Mammary epithelial cell (primary cell): Measurements from ENCODE around the gene NDUFS2.

Source experiments
- CTCF ChIP-seq, 2 donors: IDR thresholded peaks in 1 of 2; conservative IDR thresholded peaks in 1 of 2; 2 replicates each; pipeline ENCODE4 v1.5.1; 2011 to 2012; ENCODE audit warnings: inconsistent platforms in 2 of 2, low read length in 2 of 2, mild to moderate bottlenecking in 2 of 2, control low read depth in 1 of 2, low read depth in 1 of 2; ENCODE audit not compliant: insufficient read depth in 1 of 2; ENCODE audit errors: extremely low read depth in 1 of 2
- EZH2 ChIP-seq: IDR thresholded peaks from 2 replicates; pipeline ENCODE4 v1.6.1; 2012; ENCODE audit warnings: low read length, inconsistent platforms, borderline replicate concordance

GRCh38 chr1:161153176-161153575 is 49.0 kb upstream of the NDUFS2 start:
- TF ChIP-seq CTCF (conservative IDR thresholded peaks at IDR 0.05 in 1 of 2, IDR thresholded peaks at IDR 0.05 in 1 of 2; ENCODE audit: extremely low read depth in 1 of 2, insufficient read depth in 1 of 2, low read depth in 1 of 2, low read length in 2 of 2) (no peak), EZH2 (no peak)
